IMR-90 (cell line): ENCODE results near the gene TNPO1. TPM values are rescaled to one million over a fixed set of nuclear protein-coding genes. Genes with fewer than 3 reads are reported as not detected.

Experiments used
- ATAC-seq: fragments of 200-7000 bp; cut with Tn5 transposase; 2 replicates; pipeline ENCODE4 v1.9.1; 2020; ENCODE audit warnings: low read depth, mild to moderate bottlenecking, moderate library complexity
- BruUV-seq: library from RNA; stranded (reverse); fragments of 400-500 nt; replicated peaks from 2 replicates; lab custom pipeline; 2021; lab: Mats Ljungman, UMichigan
- CTCF ChIA-PET: fragments of 300-600 bp; formaldehyde crosslinking; extraction: SDS; loops from one replicate; lab custom pipeline; 2021; ENCODE audit warnings: antibody characterized with exemption; lab: Yijun Ruan, JAX
- POLR2A ChIA-PET: fragments of 300-600 bp; sonication (Branson Sonifier 250); formaldehyde crosslinking; loops from one replicate; lab custom pipeline; 2022; ENCODE audit warnings: antibody characterized with exemption; ENCODE audit not compliant: unreplicated experiment; lab: Charles Lee
- DNase-seq: peaks from one replicate; pipeline ENCODE4 v3.0.0; 2013
- H2AFZ ChIP-seq: replicated peaks from 2 replicates; pipeline ENCODE3; 2013; ENCODE audit warnings: low read length, mild to moderate bottlenecking; ENCODE audit not compliant: poor library complexity
- H2AK5ac ChIP-seq: 2 replicates; pipeline ENCODE4 v1.6.1; 2013; ENCODE audit warnings: low read depth, low read length, inconsistent platforms
- H2AK9ac ChIP-seq: replicated peaks from 2 replicates; pipeline ENCODE3; 2013; ENCODE audit warnings: mild to moderate bottlenecking, low read depth, low read length, moderate library complexity; ENCODE audit not compliant: poor library complexity
- H2BK120ac ChIP-seq: 2 replicates; pipeline ENCODE4 v1.6.1; 2013; ENCODE audit warnings: low read depth, low read length, inconsistent platforms
- H2BK15ac ChIP-seq: 3 replicates; pipeline ENCODE4 v1.6.1; 2013; ENCODE audit warnings: low read depth, low read length, inconsistent platforms
- H2BK20ac ChIP-seq: 2 replicates; pipeline ENCODE4 v1.6.1; 2013; ENCODE audit warnings: low read depth, mild to moderate bottlenecking, inconsistent platforms, low read length, moderate library complexity
- H2BK5ac ChIP-seq: 2 replicates; pipeline ENCODE4 v1.6.1; 2013; ENCODE audit warnings: mild to moderate bottlenecking, low read depth, low read length, inconsistent platforms; ENCODE audit not compliant: poor library complexity, severe bottlenecking
- H3K14ac ChIP-seq: replicated peaks from 2 replicates; pipeline ENCODE4 v1.6.1; 2013; ENCODE audit warnings: low read depth, low read length, inconsistent platforms
- H3K18ac ChIP-seq: 2 replicates; pipeline ENCODE4 v1.6.1; 2013; ENCODE audit warnings: low read depth, low read length, control low read depth
- H3K23ac ChIP-seq: 2 replicates; pipeline ENCODE4 v1.6.1; 2013; ENCODE audit warnings: low read depth, low read length, inconsistent platforms
- H3K27ac ChIP-seq: 2 replicates; pipeline ENCODE4 v1.5.1; 2013; ENCODE audit warnings: mild to moderate bottlenecking, control low read depth, low read length; ENCODE audit not compliant: insufficient read depth
- H3K27me3 ChIP-seq: 2 replicates; pipeline ENCODE4 v1.6.1; 2013; ENCODE audit warnings: low read length; ENCODE audit not compliant: control insufficient read depth, insufficient read depth
- H3K36me3 ChIP-seq: 2 replicates; pipeline ENCODE4 v1.6.1; 2013; ENCODE audit warnings: low read length, mixed read lengths; ENCODE audit not compliant: control insufficient read depth, insufficient read depth
- H3K4ac ChIP-seq: 2 replicates; pipeline ENCODE4 v1.6.1; 2013; ENCODE audit warnings: low read depth, low read length, inconsistent platforms
- H3K4me1 ChIP-seq: 2 replicates; pipeline ENCODE4 v1.6.1; 2013; ENCODE audit warnings: low read length, mixed read lengths; ENCODE audit not compliant: control insufficient read depth, insufficient read depth
- H3K4me2 ChIP-seq: 2 replicates; pipeline ENCODE4 v1.6.1; 2013; ENCODE audit warnings: low read depth, mild to moderate bottlenecking, control low read depth, low read length, moderate library complexity
- H3K4me3 ChIP-seq: 2 replicates; pipeline ENCODE4 v1.5.1; 2013; ENCODE audit warnings: low read depth, mild to moderate bottlenecking, control low read depth, low read length, moderate library complexity; ENCODE audit not compliant: insufficient read depth
- H3K56ac ChIP-seq: 2 replicates; pipeline ENCODE4 v1.6.1; 2013; ENCODE audit warnings: low read length, inconsistent platforms; ENCODE audit not compliant: insufficient read depth; ENCODE audit errors: extremely low read depth
- H3K79me1 ChIP-seq, 2 experiments: 2 replicates each; pipeline ENCODE4 v1.6.1; 2013; ENCODE audit warnings: low read length in 2 of 2, inconsistent platforms in 1 of 2, low read depth in 1 of 2
- H3K9ac ChIP-seq: 2 replicates; pipeline ENCODE4 v1.6.1; 2013; ENCODE audit warnings: low read depth, low read length, control low read depth
- H3K9me1 ChIP-seq: 2 replicates; pipeline ENCODE4 v1.6.1; 2013; ENCODE audit warnings: low read length, inconsistent platforms; ENCODE audit not compliant: insufficient read depth
- H3K9me3 ChIP-seq: 2 replicates; pipeline ENCODE4 v1.6.1; 2013; ENCODE audit warnings: low read length; ENCODE audit not compliant: control insufficient read depth, insufficient read depth
- H4K20me1 ChIP-seq: 2 replicates; pipeline ENCODE4 v1.6.1; 2013; ENCODE audit warnings: low read length, inconsistent platforms; ENCODE audit not compliant: insufficient read depth
- H4K5ac ChIP-seq: 2 replicates; pipeline ENCODE4 v1.6.1; 2013; ENCODE audit warnings: mild to moderate bottlenecking, low read depth, low read length, control low read depth
- H4K8ac ChIP-seq, 2 experiments: 2 replicates each; pipeline ENCODE4 v1.6.1; 2013; ENCODE audit warnings: low read depth in 2 of 2, low read length in 2 of 2, control low read depth in 1 of 2, inconsistent platforms in 1 of 2
- H4K91ac ChIP-seq: 2 replicates; pipeline ENCODE4 v1.6.1; 2013; ENCODE audit warnings: low read depth, low read length, inconsistent platforms; ENCODE audit not compliant: insufficient read depth
- BHLHE40 ChIP-seq: fragments of 150-350 bp; IDR thresholded peaks from 2 replicates; pipeline ENCODE4 v1.6.1; 2016; ENCODE audit warnings: mild to moderate bottlenecking, low read depth, low read length
- CEBPB ChIP-seq: IDR thresholded peaks from 2 replicates; pipeline ENCODE4 v1.6.1; 2012; ENCODE audit warnings: low read depth, low read length, improper control_type of control experiment
- CHD1 ChIP-seq: IDR thresholded peaks from 2 replicates; pipeline ENCODE4 v1.6.1; 2012; ENCODE audit warnings: low read depth, low read length, improper control_type of control experiment
- FOS ChIP-seq: fragments of 150-350 bp; IDR thresholded peaks from 2 replicates; pipeline ENCODE4 v1.6.1; 2016; ENCODE audit warnings: low read depth, low read length
- MAFK ChIP-seq: IDR thresholded peaks from 2 replicates; pipeline ENCODE4 v1.6.1; 2012; ENCODE audit warnings: low read depth, low read length, improper control_type of control experiment
- MAZ ChIP-seq: IDR thresholded peaks from 2 replicates; pipeline ENCODE4 v1.6.1; 2012; ENCODE audit warnings: low read depth, mild to moderate bottlenecking, low read length, improper control_type of control experiment, moderate library complexity, borderline replicate concordance
- MXI1 ChIP-seq: IDR thresholded peaks from 2 replicates; pipeline ENCODE4 v1.6.1; 2012; ENCODE audit warnings: low read depth, mild to moderate bottlenecking, low read length, moderate library complexity, borderline replicate concordance
- NFE2L2 ChIP-seq: fragments of 150-350 bp; IDR thresholded peaks from 2 replicates; pipeline ENCODE4 v1.6.1; 2016; ENCODE audit warnings: low read depth, mild to moderate bottlenecking, low read length
- POLR2A ChIP-seq: IDR thresholded peaks from 2 replicates; pipeline ENCODE4 v1.6.1; 2012; ENCODE audit warnings: mild to moderate bottlenecking, low read depth, low read length
- RAD21 ChIP-seq: IDR thresholded peaks from 2 replicates; pipeline ENCODE4 v1.6.1; 2012; ENCODE audit warnings: low read length, improper control_type of control experiment
- RFX5 ChIP-seq: IDR thresholded peaks from 2 replicates; pipeline ENCODE4 v1.8.0; 2012; ENCODE audit warnings: low read depth, mild to moderate bottlenecking, low read length, moderate library complexity
- SMC3 ChIP-seq: fragments of 150-350 bp; IDR thresholded peaks from 2 replicates; pipeline ENCODE4 v1.6.1; 2016; ENCODE audit warnings: low read depth, mild to moderate bottlenecking, antibody characterized with exemption, low read length, moderate library complexity
- WGBS, 2 experiments: methylation state at CpG; one replicate each; pipeline versions ENCODE4 v1.1.5 to v1.1.7; 2013; ENCODE audit warnings: missing lambda C conversion rate in 2 of 2; ENCODE audit not compliant: insufficient read length in 1 of 2; ENCODE audit errors: extremely low coverage in 2 of 2; 5-methylcytosine and 5-hydroxymethylcytosine counted together
- dilution Hi-C: fragments of 300-500 bp; cut with HindIII; formaldehyde crosslinking; loops from one replicate; pipeline ENCODE4 v1.14.3; 2018; ENCODE audit warnings: low sequenced_read_pairs; ENCODE audit not compliant: unreplicated experiment
- in situ Hi-C: fragments of 300-500 bp; cut with MboI; formaldehyde crosslinking; loops from 3 replicates; pipeline ENCODE4 v1.14.3; 2019; ENCODE audit warnings: low sequenced_read_pairs, inconsistent platforms, mixed read lengths
- intact Hi-C: fragments of 100-400 bp; cut with micrococcal nuclease; formaldehyde crosslinking; loops from 2 replicates; pipeline ENCODE4 v1.10.0; 2022
- polyA plus RNA-seq, 3 experiments: library from polyadenylated mRNA; depleted of rRNA; stranded (reverse); fragments of >200 nt; gene quantifications; 2 replicates each; pipeline ENCODE4 v1.2.3, GENCODE V29; 2012; ENCODE audit warnings: low replicate concordance in 1 of 3
- total RNA-seq: library from RNA; depleted of rRNA; stranded (reverse); fragments of >200 nt; gene quantifications from 2 replicates; pipeline ENCODE4 v1.2.3, GENCODE V29; 2012
- TF ChIP-seq, protein P1 (sequence below): conservative IDR thresholded peaks from 2 replicates; pipeline ENCODE4 v1.5.1; 2012; ENCODE audit warnings: mild to moderate bottlenecking, low read depth, low read length, improper control_type of control experiment
- TF ChIP-seq, protein P2 (sequence below): fragments of 150-350 bp; IDR thresholded peaks from 2 replicates; pipeline ENCODE4 v1.6.1; 2016; ENCODE audit warnings: low read depth, mild to moderate bottlenecking, low read length, moderate library complexity, borderline replicate concordance
- TF ChIP-seq, protein P3 (sequence below): fragments of 150-350 bp; IDR thresholded peaks from 2 replicates; pipeline ENCODE4 v1.6.1; 2017; ENCODE audit warnings: mild to moderate bottlenecking, antibody characterized with exemption, low read length, low read depth

Gene TNPO1
- total and polyA plus RNA-seq, 2 of the 4 experiments (the other 2 are of a cell fraction) = 45.5 to 400 TPM

- Histone ChIP-seq H2AFZ (no peak overlapping the region), H2BK120ac (no peak overlapping the region), H4K91ac (no peak overlapping the region), H4K20me1 (no peaks in the 10 kb centered on the region), H4K8ac (no peak overlapping the region), H2BK5ac (no peak overlapping the region), H3K4me1 (no peaks in the 10 kb centered on the region), H3K14ac (no peak overlapping the region; the same call in 1 of the 2 replicates), H3K4me3 (no peak overlapping the region), H3K56ac (no peak overlapping the region), H3K9ac (no peak overlapping the region), H3K79me1 (no peaks in the 10 kb centered on the region), H3K23ac (no peak overlapping the region), H4K5ac (no peak overlapping the region), H3K4me2 (no peak overlapping the region), H3K9me3 (no peaks in the 10 kb centered on the region), H3K18ac (no peak overlapping the region), H2BK15ac (no peak overlapping the region), H3K27ac (no peak overlapping the region), H3K9me1 (no peaks in the 10 kb centered on the region), H3K36me3 (no peaks in the 10 kb centered on the region), H2AK5ac (no peak overlapping the region), H2AK9ac (no peak overlapping the region), H2BK20ac (no peak overlapping the region), H3K27me3 (no peaks in the 10 kb centered on the region), H3K4ac (no peak overlapping the region)
- no CpG with 5 or more reads among the region's 3 CpGs for WGBS, 2 experiments
- intact Hi-C loops (no loop called here), dilution Hi-C loops (no loop called here), in situ Hi-C loops (no loop called here)
- CTCF ChIA-PET = no interaction called here
- POLR2A ChIA-PET = no interaction called here
- ATAC-seq (no peak), DNase-seq (no peak)
- no TSS peak for BruUV-seq
- no peak for TF ChIP-seq MAFK
- no peak for TF ChIP-seq MXI1
- no peak for TF ChIP-seq POLR2A
- TF ChIP-seq MAZ = no peak
- no peak for TF ChIP-seq RFX5
- TF ChIP-seq CHD1 = no peak
- TF ChIP-seq, protein P1, sequence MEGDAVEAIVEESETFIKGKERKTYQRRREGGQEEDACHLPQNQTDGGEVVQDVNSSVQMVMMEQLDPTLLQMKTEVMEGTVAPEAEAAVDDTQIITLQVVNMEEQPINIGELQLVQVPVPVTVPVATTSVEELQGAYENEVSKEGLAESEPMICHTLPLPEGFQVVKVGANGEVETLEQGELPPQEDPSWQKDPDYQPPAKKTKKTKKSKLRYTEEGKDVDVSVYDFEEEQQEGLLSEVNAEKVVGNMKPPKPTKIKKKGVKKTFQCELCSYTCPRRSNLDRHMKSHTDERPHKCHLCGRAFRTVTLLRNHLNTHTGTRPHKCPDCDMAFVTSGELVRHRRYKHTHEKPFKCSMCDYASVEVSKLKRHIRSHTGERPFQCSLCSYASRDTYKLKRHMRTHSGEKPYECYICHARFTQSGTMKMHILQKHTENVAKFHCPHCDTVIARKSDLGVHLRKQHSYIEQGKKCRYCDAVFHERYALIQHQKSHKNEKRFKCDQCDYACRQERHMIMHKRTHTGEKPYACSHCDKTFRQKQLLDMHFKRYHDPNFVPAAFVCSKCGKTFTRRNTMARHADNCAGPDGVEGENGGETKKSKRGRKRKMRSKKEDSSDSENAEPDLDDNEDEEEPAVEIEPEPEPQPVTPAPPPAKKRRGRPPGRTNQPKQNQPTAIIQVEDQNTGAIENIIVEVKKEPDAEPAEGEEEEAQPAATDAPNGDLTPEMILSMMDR = no peak
- TF ChIP-seq RAD21 = no peak
- TF ChIP-seq, protein P2, sequence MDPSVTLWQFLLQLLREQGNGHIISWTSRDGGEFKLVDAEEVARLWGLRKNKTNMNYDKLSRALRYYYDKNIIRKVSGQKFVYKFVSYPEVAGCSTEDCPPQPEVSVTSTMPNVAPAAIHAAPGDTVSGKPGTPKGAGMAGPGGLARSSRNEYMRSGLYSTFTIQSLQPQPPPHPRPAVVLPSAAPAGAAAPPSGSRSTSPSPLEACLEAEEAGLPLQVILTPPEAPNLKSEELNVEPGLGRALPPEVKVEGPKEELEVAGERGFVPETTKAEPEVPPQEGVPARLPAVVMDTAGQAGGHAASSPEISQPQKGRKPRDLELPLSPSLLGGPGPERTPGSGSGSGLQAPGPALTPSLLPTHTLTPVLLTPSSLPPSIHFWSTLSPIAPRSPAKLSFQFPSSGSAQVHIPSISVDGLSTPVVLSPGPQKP = no peak
- no peak for TF ChIP-seq FOS
- no peak for TF ChIP-seq BHLHE40
- TF ChIP-seq, protein P3, sequence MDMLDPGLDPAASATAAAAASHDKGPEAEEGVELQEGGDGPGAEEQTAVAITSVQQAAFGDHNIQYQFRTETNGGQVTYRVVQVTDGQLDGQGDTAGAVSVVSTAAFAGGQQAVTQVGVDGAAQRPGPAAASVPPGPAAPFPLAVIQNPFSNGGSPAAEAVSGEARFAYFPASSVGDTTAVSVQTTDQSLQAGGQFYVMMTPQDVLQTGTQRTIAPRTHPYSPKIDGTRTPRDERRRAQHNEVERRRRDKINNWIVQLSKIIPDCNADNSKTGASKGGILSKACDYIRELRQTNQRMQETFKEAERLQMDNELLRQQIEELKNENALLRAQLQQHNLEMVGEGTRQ = no peak
- no peak for TF ChIP-seq SMC3
- no peak for TF ChIP-seq CEBPB
- no peak for TF ChIP-seq NFE2L2
Observed at GRCh38 chr5:72937517-72938061, 121.1 kb downstream of the TNPO1 start.
